HepG2 (cell line): ENCODE results near the gene CFL1. TPM values are rescaled to one million over a fixed set of nuclear protein-coding genes. Genes with fewer than 3 reads are reported as not detected.

Experiments
- DMAP1 ChIP-seq: IDR thresholded peaks from 2 replicates; pipeline ENCODE4 v1.6.1; 2016
- DR1 ChIP-seq: sonication (generic); formaldehyde crosslinking; IDR thresholded peaks from 2 replicates; pipeline ENCODE4 v1.8.0; 2021; ENCODE audit warnings: mild to moderate bottlenecking, missing genetic modification reagents, inconsistent platforms
- E2F1 ChIP-seq: sonication (generic); formaldehyde crosslinking; IDR thresholded peaks from 2 replicates; pipeline ENCODE4 v1.5.0; 2020; ENCODE audit warnings: missing genetic modification reagents
- ELF3 ChIP-seq: IDR thresholded peaks from 2 replicates; pipeline ENCODE4 v1.6.1; 2016; ENCODE audit warnings: missing genetic modification reagents, missing compliant biosample characterization
- FOXP1 ChIP-seq, 2 experiments: fragments of 450-650 bp in 1 of 2; IDR thresholded peaks; 2 replicates each; pipeline ENCODE4 v1.6.1; 2017 to 2018; ENCODE audit warnings: antibody characterized with exemption in 1 of 2
- MXI1 ChIP-seq: IDR thresholded peaks from 3 replicates; pipeline ENCODE4 v1.6.1; 2012; ENCODE audit warnings: low read depth, low read length, inconsistent platforms, borderline replicate concordance
- MYNN ChIP-seq: sonication (generic); formaldehyde crosslinking; IDR thresholded peaks from 2 replicates; pipeline ENCODE4 v1.4.0; 2020; ENCODE audit warnings: mild to moderate bottlenecking, low read depth, missing genetic modification reagents
- NFE2L2 ChIP-seq: fragments of 150-350 bp; IDR thresholded peaks from 2 replicates; pipeline ENCODE4 v1.6.1; 2014; ENCODE audit warnings: low read length
- NFYB ChIP-seq: sonication (generic); formaldehyde crosslinking; IDR thresholded peaks from 2 replicates; pipeline ENCODE4 v1.4.0; 2020; ENCODE audit warnings: missing genetic modification reagents
- NKX3-1 ChIP-seq: sonication (generic); formaldehyde crosslinking; IDR thresholded peaks from 2 replicates; pipeline ENCODE4 v1.5.0; 2020; ENCODE audit warnings: missing genetic modification reagents
- REPIN1 ChIP-seq: sonication (generic); formaldehyde crosslinking; IDR thresholded peaks from 2 replicates; pipeline ENCODE4 v1.8.0; 2022; ENCODE audit warnings: missing genetic modification reagents, low read depth, mild to moderate bottlenecking, borderline replicate concordance
- TBX2 ChIP-seq: sonication (generic); formaldehyde crosslinking; IDR thresholded peaks from 2 replicates; pipeline ENCODE4 v1.5.0; 2020; ENCODE audit warnings: missing genetic modification reagents, mild to moderate bottlenecking, borderline replicate concordance
- ZNF205 ChIP-seq: IDR thresholded peaks from 2 replicates; pipeline ENCODE4 v1.6.1; 2018; ENCODE audit warnings: missing biosample characterization, missing genetic modification reagents
- ZNF224 ChIP-seq: sonication (generic); formaldehyde crosslinking; IDR thresholded peaks from 2 replicates; pipeline ENCODE4 v1.5.0; 2020; ENCODE audit warnings: mild to moderate bottlenecking, missing genetic modification reagents
- ZNF496 ChIP-seq: sonication (generic); formaldehyde crosslinking; IDR thresholded peaks from 2 replicates; pipeline ENCODE4 v1.8.1; 2023; ENCODE audit warnings: mild to moderate bottlenecking, moderate library complexity, missing genetic modification reagents; ENCODE audit not compliant: insufficient replicate concordance
- ZNF543 ChIP-seq: sonication (generic); formaldehyde crosslinking; IDR thresholded peaks from 2 replicates; pipeline ENCODE4 v1.4.0; 2020; ENCODE audit warnings: mild to moderate bottlenecking, missing genetic modification reagents
- ZNF557 ChIP-seq: sonication (generic); formaldehyde crosslinking; IDR thresholded peaks from 2 replicates; pipeline ENCODE4 v1.4.0; 2020; ENCODE audit warnings: missing genetic modification reagents
- ZZZ3 ChIP-seq: sonication (generic); formaldehyde crosslinking; IDR thresholded peaks from 2 replicates; pipeline ENCODE4 v1.4.0; 2020; ENCODE audit warnings: missing genetic modification reagents, mild to moderate bottlenecking, borderline replicate concordance
- polyA plus RNA-seq, 8 experiments: library from polyadenylated mRNA; depleted of rRNA in 3 of 8; stranded (reverse) in 7 of 8; unstranded in 1 of 8; fragments of >200 nt; fragmentation: Illumina TruSeq in 4 of 8; extraction: Trizol in 4 of 8; gene quantifications; 2 replicates each; pipeline versions ENCODE4 v1.2.1 to v1.2.3, GENCODE V29; 2011 to 2016; ENCODE audit warnings: low read depth in 4 of 8, missing spikeins in 1 of 8, mixed read lengths in 1 of 8; ENCODE audit not compliant: insufficient read depth in 1 of 8
- total RNA-seq, 5 experiments: library from RNA; depleted of rRNA; stranded (reverse); fragments of >200 nt; fragmentation: Illumina TruSeq; extraction: Trizol; gene quantifications; 2 replicates each; pipeline ENCODE4 v1.2.3, GENCODE V29; 2016; ENCODE audit warnings: low read depth in 1 of 5
- TF ChIP-seq, protein P1 (sequence below), 2 experiments: fragments of 450-650 bp in 1 of 2; sonication (generic) in 1 of 2; formaldehyde crosslinking in 1 of 2; IDR thresholded peaks; 2 replicates each; pipeline versions ENCODE4 v1.6.1 to v1.8.0; 2016 to 2022; ENCODE audit warnings: antibody characterized with exemption in 1 of 2, mild to moderate bottlenecking in 1 of 2, missing genetic modification reagents in 1 of 2

CFL1 gene
- total and polyA plus RNA-seq, 2 of the 13 experiments (the other 11 are each of a cell fraction or from before 2014, with no cell fraction given): 379 to 383 TPM

- TF ChIP-seq, protein P1, sequence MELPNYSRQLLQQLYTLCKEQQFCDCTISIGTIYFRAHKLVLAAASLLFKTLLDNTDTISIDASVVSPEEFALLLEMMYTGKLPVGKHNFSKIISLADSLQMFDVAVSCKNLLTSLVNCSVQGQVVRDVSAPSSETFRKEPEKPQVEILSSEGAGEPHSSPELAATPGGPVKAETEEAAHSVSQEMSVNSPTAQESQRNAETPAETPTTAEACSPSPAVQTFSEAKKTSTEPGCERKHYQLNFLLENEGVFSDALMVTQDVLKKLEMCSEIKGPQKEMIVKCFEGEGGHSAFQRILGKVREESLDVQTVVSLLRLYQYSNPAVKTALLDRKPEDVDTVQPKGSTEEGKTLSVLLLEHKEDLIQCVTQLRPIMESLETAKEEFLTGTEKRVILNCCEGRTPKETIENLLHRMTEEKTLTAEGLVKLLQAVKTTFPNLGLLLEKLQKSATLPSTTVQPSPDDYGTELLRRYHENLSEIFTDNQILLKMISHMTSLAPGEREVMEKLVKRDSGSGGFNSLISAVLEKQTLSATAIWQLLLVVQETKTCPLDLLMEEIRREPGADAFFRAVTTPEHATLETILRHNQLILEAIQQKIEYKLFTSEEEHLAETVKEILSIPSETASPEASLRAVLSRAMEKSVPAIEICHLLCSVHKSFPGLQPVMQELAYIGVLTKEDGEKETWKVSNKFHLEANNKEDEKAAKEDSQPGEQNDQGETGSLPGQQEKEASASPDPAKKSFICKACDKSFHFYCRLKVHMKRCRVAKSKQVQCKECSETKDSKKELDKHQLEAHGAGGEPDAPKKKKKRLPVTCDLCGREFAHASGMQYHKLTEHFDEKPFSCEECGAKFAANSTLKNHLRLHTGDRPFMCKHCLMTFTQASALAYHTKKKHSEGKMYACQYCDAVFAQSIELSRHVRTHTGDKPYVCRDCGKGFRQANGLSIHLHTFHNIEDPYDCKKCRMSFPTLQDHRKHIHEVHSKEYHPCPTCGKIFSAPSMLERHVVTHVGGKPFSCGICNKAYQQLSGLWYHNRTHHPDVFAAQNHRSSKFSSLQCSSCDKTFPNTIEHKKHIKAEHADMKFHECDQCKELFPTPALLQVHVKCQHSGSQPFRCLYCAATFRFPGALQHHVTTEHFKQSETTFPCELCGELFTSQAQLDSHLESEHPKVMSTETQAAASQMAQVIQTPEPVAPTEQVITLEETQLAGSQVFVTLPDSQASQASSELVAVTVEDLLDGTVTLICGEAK (IDR thresholded peaks at IDR 0.05): no peak
- TF ChIP-seq, protein P1 (CRISPR knock-in tag; IDR thresholded peaks at IDR 0.05): no peak
- peak; percentile 67 for TF ChIP-seq NFYB (CRISPR knock-in tag)
- TF ChIP-seq ELF3: peak; percentile 67
- TF ChIP-seq TBX2 (CRISPR knock-in tag): peak; percentile 41
- TF ChIP-seq REPIN1: no peak
- TF ChIP-seq E2F1 (CRISPR knock-in tag): peak; percentile 48; the same call in 1 of the 2 replicates
- no peak for TF ChIP-seq ZNF496 (CRISPR knock-in tag)
- no peak for TF ChIP-seq NKX3-1
- peak; percentile 44; the same call in 1 of the 3 replicates for TF ChIP-seq MXI1
- no peak; the same call in 1 of the 2 replicates for TF ChIP-seq DR1 (CRISPR knock-in tag)
- no peak for TF ChIP-seq NFE2L2
- no peak for TF ChIP-seq DMAP1 (CRISPR knock-in tag)
- no peak for TF ChIP-seq MYNN (CRISPR knock-in tag)
- no peak for TF ChIP-seq ZZZ3 (CRISPR knock-in tag)
- no peak for TF ChIP-seq FOXP1 (IDR thresholded peaks at IDR 0.05)
- no peak for TF ChIP-seq FOXP1 (CRISPR knock-in tag; IDR thresholded peaks at IDR 0.05)
- TF ChIP-seq ZNF205: no peak
- TF ChIP-seq ZNF543 (CRISPR knock-in tag): no peak
- TF ChIP-seq ZNF557 (CRISPR knock-in tag): no peak
- 0 out of 2 replicates have a peak, but pooled peaks have one; percentile 42 for TF ChIP-seq ZNF224 (CRISPR knock-in tag)
These were observed 1.3 kb upstream of the CFL1 start (continued) for GRCh38 chr11:65859095-65859811.
